NCI-H1694 treated with DMSO at 0.1 percent for 48 hours (cell line): Measurements from ENCODE around the gene LPP.

Source experiments
- DNase-seq: peaks from one replicate; lab custom pipeline; 2025; lab: John Stamatoyannopoulos, UW

Gene LPP

DNA sequence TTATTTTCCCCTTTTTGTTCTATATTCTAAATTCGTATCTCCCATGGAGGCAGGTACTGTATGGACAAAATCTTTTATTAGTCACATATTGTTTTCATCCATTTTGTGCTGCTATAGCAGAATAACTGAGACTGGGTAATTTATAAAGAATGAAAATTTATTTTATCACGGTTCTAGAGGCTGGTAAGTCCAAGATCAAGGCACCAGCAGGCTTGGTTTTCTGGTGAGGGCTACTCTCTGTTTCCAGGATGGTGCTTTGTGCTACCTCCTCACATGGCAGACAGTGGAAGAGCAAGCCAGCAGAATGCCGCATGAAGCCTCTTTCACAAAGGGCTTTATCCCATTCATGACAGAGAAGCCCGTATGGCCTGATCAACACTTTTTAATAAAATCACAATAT, 595.9 kb downstream of the LPP start:
- no peak for DNase-seq

GRCh38 chr3:188750617-188751016, 596.7 kb downstream of the LPP start:
- DNase-seq = no peak

DNA sequence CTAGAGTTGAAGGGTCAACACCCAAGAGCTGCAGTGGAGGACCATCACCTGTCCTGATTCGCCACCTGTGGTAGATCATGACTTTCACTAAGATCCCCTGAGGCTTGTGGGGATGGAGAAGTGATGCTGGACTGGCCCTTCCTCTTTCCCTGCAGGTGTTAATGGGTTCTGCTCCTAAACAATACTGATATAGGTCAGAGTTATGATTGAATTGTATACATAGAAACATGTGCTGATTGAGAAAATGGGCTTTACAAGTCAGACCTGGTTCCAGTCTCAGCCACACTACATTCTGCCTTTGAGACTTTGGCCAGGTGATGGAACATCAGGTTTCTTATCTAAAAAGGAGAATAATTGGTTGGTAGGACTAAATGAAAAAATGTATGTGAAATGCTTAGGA, 598.9 kb downstream of the LPP start:
- DNase-seq = no peak

DNA sequence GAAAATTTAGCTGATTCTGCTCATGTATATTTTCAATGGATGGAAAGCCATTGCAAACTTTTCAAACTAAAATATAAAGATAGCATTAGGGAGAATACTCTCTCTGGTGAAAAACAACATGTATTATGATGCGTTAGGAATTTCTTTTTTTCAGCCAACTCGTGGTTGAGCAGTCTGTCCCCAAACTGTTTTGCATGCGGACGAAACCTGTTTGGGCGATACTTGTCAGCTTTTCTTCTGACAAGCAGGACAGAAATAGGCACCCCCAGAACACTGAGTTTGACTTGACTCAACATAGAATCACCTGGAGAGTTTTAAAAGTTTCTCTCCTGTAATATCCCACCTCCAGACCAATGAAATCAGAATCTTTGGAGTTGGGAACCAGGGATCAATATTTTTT, 600.3 kb downstream of the LPP start:
- no peak for DNase-seq

DNA sequence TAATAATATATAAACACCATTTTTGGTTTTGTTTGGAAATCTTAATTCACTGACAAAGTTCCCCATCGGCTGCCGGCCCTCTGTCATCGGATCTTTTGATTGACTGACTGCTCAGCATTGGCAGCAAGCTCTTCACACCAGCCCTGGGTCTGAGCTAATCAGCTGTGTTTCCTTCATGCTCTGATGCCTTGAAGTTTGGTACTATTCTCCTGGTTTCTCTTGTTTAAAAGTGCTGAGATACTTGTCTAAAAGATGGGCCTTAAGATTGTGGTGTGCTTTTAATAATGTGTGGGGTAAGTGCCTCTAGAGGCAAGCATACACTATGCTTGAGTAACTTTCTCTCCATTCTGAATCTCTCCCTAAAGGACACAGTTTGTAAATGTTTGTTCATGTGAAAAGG, 602.3 kb downstream of the LPP start:
- no peak for DNase-seq

- DNase-seq = no peak
Observed at GRCh38 chr3:188759336-188760005, 605.5 kb downstream of the LPP start.

DNA sequence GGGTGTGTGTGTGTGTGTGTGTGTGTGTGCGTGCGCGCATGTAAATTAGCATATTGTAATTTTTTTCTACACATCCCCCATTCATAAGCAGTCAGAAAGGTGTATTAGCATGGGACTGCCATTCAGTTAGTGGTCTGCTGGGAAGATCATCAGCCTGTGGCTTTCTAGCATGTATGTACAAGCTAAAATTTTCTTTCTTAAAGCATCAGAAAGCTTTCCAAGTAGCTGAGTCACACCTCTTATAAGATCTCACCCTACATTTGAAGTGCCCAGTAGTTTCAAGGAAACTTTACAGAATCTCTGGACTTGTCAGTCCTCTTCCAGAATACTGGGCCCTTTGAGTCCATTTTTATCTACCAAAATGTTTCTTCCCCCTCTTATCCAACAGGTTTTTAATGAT, 606.5 kb downstream of the LPP start:
- no peak for DNase-seq

- DNase-seq = no peak
Observed at GRCh38 chr3:188761439-188761838, 607.5 kb downstream of the LPP start.

DNA sequence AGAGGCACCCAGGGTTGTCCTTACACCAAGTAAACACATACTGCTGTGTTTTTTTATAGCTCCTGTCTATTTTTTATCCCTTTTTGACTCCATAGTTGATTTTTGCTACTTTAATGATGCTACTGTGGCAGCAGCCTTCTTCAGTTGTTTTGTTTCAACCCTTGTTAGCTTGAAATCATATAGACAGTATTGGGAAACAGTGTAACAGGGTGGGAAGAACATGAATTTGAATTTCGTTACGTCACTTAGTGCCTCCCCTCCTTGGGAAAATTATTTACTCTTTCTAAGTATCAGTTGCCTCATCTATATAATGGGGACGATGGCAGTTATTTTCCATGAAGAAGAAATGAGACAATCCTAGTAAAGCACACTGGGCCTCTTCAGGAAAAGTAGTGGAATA, 608.0 kb downstream of the LPP start:
- no peak for DNase-seq

GRCh38 chr3:188764609-188765008, 610.7 kb downstream of the LPP start:
- no peak for DNase-seq

DNA sequence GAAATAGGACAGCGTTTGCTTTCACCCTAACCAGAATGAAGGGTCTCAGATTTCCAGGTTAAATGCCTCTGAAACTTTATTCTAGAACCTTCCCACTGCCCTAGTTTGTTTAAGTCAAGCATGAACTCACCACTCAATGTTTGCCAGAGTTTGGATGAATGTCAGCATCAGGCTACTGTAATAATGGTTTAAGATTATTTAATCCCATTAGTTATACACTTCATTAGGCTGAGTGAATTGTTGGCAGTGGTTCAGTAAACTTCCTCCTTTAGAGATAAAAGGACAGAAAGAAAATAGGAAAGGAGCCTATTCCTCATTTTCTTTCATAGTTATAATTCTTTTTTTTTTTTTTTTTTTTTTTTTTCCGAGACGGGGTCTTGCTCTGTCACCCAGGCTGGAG, 615.9 kb downstream of the LPP start:
- DNase-seq = no peak

- no peak for DNase-seq
Observed at GRCh38 chr3:188772886-188773285, 618.9 kb downstream of the LPP start.

DNA sequence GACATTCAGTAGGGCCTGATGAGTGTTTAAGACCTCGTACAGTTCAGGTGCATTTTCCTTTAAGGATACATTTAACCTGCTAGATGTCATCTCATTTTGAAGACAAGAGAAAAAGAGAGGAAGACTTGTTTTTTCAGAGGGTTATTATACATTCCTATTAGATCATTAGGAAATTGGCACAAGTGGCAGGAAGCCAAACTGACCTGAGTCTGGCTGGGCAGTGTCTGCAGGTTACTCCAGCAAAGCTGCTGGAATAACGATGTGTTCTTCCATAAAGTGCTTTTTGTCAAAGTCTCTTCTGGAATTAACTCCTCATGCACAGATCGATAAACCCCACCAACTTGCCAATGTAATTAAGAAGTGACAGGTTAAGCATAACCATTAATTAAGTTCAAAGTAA, 621.5 kb downstream of the LPP start:
- DNase-seq = no peak

DNA sequence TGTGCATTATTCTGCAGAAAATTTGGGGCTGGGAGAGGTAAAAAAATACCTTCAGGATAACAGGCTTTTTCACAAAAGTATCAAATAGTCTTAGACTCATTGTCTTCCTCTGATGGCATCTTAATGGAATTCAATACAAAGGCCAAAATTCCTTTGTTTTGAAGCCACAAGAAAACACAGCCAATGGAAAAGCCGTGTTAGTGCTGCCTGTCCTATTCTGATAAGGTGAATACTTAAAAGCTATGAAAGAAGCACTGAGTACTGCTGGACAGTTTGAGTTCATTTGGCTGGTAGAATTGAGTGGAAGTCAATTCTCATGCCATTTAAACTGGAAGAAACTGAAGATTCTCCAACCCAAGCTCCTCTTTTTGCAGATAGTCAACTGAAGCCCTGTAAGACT, 622.5 kb downstream of the LPP start:
- no peak for DNase-seq

- no peak for DNase-seq
Observed at GRCh38 chr3:188778091-188778852, 624.3 kb downstream of the LPP start.

DNA sequence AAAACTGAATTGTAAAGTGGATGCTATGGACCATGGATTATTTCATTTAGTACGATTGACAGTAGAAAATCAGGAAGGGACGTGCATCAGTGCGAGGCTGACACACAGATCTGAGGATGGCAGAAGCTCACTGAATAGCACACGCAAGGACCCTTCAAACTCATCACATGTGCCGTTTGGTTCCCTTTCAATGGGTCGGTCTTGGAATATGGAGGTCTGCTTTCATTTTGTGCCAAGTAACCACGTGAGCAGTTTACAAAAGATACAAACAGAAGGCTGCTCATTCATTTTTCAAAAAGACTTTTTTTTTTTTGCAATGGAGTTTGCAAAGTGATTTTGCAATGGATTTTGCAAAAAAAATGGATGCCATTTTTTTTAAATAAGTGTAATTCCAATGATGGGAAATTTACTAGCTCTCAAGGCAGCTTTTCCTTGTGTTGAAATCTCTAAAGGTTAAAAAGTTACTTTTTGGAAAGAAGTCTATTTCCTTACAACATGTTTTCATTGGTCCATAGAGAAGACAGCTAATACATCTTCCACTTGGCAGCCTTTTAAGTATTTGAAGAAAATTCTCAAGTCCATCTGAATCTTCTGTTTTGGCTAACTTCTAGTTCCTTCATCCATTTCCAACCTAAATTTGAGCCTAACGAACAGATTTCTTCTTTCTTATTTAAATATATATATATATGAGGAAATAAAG, 625.5 kb downstream of the LPP start:
- DNase-seq = no peak

DNA sequence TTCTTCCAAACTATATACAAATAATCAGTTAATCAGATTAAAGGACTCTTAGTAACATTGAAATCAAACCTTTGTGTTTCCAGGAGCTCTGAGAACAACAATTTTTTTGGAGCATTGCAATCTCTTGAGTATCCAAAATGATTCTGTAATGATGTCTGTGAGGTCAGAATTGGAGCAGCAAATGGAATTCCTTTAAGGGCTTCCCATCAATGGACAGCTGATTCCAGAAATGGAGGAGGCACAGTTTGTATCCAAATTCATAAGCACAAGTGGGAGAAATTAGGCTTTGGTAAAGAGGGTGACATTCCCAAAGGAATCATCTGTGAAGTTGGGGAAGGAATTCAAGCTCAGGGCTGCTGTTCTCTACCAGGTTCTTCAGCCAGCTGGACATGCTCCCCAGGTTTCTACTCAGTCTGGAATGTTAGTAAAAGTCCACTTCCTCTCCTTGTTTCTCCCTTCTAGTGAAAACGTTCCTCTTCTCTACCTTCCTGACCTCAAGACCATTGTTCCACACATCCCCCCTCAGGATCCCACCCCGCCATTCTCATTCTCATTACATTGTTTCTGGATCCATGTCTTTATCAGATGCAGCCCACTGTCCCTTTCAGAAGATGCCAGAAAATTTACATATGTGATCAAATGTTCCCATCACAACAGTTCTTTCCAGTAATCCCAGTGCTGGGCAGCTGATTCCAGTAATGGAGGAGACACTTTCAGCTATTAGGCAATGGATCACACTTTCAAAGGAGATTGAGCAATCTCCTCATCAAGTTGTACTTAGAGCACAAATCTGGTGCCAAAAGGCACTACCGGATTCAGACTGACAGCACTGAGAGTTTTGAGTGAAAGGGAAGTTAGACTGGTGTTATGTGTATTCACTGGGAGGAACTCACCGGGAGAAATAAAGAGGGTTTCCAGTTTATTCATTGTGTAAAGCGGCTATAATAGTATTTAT, 626.5 kb downstream of the LPP start:
- no peak for DNase-seq

DNA sequence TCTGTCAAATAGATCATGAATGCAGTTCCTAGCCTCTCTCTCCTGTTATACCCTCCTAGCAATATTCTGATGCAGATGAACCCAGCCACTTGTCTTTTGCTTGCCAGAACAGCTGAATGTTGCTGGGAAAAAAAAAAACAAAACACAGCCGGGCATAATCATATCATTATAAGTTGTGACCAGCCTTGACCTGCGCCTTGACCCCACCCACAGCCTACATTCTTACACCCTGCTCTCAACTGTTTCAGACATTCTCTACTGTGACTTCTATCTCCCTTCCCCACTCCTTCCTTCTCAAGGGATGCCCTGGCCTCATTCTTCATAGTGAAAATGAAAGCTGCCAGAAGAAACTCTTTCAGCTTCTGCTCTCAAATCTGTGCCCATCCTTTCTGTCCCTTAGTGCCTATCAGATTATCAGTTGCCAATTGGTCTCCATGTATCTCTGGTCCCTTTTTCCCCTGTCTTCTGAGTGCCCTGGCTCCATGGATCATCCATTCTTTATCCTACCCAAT, 628.7 kb downstream of the LPP start:
- no peak for DNase-seq

GRCh38 chr3:188786424-188786823, 632.5 kb downstream of the LPP start:
- DNase-seq = no peak

- no peak for DNase-seq
Observed at GRCh38 chr3:188788621-188789081, 634.7 kb downstream of the LPP start.

GRCh38 chr3:188789251-188789650, 635.3 kb downstream of the LPP start:
- DNase-seq = no peak

DNA sequence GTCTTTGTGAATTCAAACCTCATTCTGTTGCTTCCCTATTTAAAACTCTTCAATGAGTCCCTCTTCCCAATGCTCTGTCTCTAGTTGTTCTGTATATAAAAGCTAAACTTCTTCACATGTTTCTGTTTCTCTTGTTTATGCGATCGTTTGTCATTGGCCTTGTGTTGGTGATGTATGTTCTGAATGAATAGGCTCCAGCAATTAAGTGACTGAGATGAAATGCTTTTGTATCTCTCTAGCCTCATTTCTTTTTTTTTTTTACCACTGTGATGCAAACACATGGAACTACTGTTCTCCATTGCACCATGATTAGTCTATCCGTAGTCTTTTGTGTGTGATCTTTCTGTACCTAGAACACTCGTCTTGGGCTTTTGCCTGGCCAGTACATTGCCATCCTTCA, 637.4 kb downstream of the LPP start:
- DNase-seq = no peak
